ENCODE data around the gene GIT2.

- no peak for TF ChIP-seq CTCF (IDR thresholded peaks at IDR 0.05)
- TF ChIP-seq POLR2A (IDR thresholded peaks at IDR 0.05): no peak
These were observed 93.2 kb downstream of the GIT2 start for GRCh38 chr12:109902891-109903418.
